Neural cell (in vitro differentiated cells): Measurements from ENCODE around the gene VPREB3. TPM values are rescaled to one million over a fixed set of nuclear protein-coding genes. Genes with fewer than 3 reads are reported as not detected.

Experiments used
- H2AFZ ChIP-seq: fragments of 200-600, 300-800 bp; sonication (generic), shearing (Covaris generic); 2 replicates; pipeline ENCODE4 v1.6.0; 2014; ENCODE audit warnings: low read depth, mild to moderate bottlenecking, antibody characterized with exemption, low read length, moderate library complexity
- H3F3A ChIP-seq: fragments of 200-600 bp; shearing (Covaris generic); 2 replicates; pipeline ENCODE4 v1.6.1; 2016; ENCODE audit warnings: mild to moderate bottlenecking, moderate library complexity, mixed read lengths, antibody characterized with exemption, low read length; ENCODE audit not compliant: insufficient read depth, poor library complexity, severe bottlenecking
- H3K27ac ChIP-seq: fragments of 200-600, 300-800 bp; sonication (generic), shearing (Covaris generic); 2 replicates; pipeline ENCODE4 v1.5.1; 2014; ENCODE audit warnings: mild to moderate bottlenecking, low read length, moderate library complexity
- H3K27me3 ChIP-seq: fragments of 300-800, 200-600 bp; sonication (generic), shearing (Covaris generic); 2 replicates; pipeline ENCODE4 v1.6.0; 2014; ENCODE audit warnings: mild to moderate bottlenecking, low read depth, low read length, moderate library complexity; ENCODE audit not compliant: insufficient read depth
- H3K36me3 ChIP-seq: fragments of 300-800, 200-600 bp; sonication (generic), shearing (Covaris generic); 2 replicates; pipeline ENCODE4 v1.5.1; 2014; ENCODE audit warnings: mild to moderate bottlenecking, antibody characterized with exemption, low read length, moderate library complexity; ENCODE audit not compliant: insufficient read depth
- H3K4me2 ChIP-seq: fragments of 300-800, 200-600 bp; sonication (generic), shearing (Covaris generic); 2 replicates; pipeline ENCODE4 v1.6.0; 2014; ENCODE audit warnings: mild to moderate bottlenecking, low read length
- H3K4me3 ChIP-seq: fragments of 300-800, 200-600 bp; sonication (generic), shearing (Covaris generic); 2 replicates; pipeline ENCODE4 v1.5.1; 2014; ENCODE audit warnings: mild to moderate bottlenecking, low read length, moderate library complexity
- H3K79me2 ChIP-seq: fragments of 200-600 bp; shearing (Covaris generic); replicated peaks from 2 replicates; pipeline ENCODE4 v1.6.0; 2014; ENCODE audit warnings: mild to moderate bottlenecking, low read length, moderate library complexity; ENCODE audit not compliant: insufficient read depth
- H3K9ac ChIP-seq: fragments of 300-800, 200-600 bp; sonication (generic), shearing (Covaris generic); 2 replicates; pipeline ENCODE4 v1.6.1; 2016; ENCODE audit warnings: mild to moderate bottlenecking, low read length, mixed read lengths
- H3K9me2 ChIP-seq: fragments of 200-600 bp; shearing (Covaris generic); 2 replicates; pipeline ENCODE4 v1.6.1; 2016; ENCODE audit warnings: mild to moderate bottlenecking, low read length, mixed read lengths; ENCODE audit not compliant: insufficient read depth
- H3K9me3 ChIP-seq: fragments of 200-600, 300-800 bp; sonication (generic), shearing (Covaris generic); 2 replicates; pipeline ENCODE4 v1.6.1; 2016; ENCODE audit warnings: mild to moderate bottlenecking, mixed run types, low read length, moderate library complexity, mixed read lengths
- H4K20me1 ChIP-seq: fragments of 200-600 bp; shearing (Covaris generic); 2 replicates; pipeline ENCODE4 v1.6.1; 2016; ENCODE audit warnings: mild to moderate bottlenecking, mixed run types; ENCODE audit not compliant: insufficient read depth
- EP300 ChIP-seq: fragments of 450-650 bp; conservative IDR thresholded peaks from 2 replicates; pipeline ENCODE4 v1.6.1; 2014; ENCODE audit warnings: antibody characterized with exemption, mild to moderate bottlenecking, moderate library complexity; ENCODE audit not compliant: poor library complexity, severe bottlenecking
- EZH2 ChIP-seq: fragments of 200-600, 300-800 bp; shearing (Covaris generic), sonication (generic); IDR thresholded peaks from 2 replicates; pipeline ENCODE4 v1.6.1; 2014; ENCODE audit warnings: antibody characterized with exemption, low read length, borderline replicate concordance, mild to moderate bottlenecking; ENCODE audit not compliant: insufficient read depth, poor library complexity, severe bottlenecking
- MXI1 ChIP-seq: fragments of 450-650 bp; conservative IDR thresholded peaks from 2 replicates; pipeline ENCODE4 v1.6.1; 2014; ENCODE audit warnings: antibody characterized with exemption, mild to moderate bottlenecking; ENCODE audit not compliant: poor library complexity, severe bottlenecking
- POLR2AphosphoS5 ChIP-seq: IDR thresholded peaks from 2 replicates; pipeline ENCODE4 v1.6.1; 2012
- RAD21 ChIP-seq: fragments of 450-650 bp; conservative IDR thresholded peaks from 2 replicates; pipeline ENCODE4 v1.6.1; 2014; ENCODE audit warnings: antibody characterized with exemption, mild to moderate bottlenecking, moderate library complexity
- SMC3 ChIP-seq: fragments of 450-650 bp; conservative IDR thresholded peaks from 2 replicates; pipeline ENCODE4 v1.6.1; 2014; ENCODE audit warnings: antibody characterized with exemption, mild to moderate bottlenecking, moderate library complexity; ENCODE audit not compliant: poor library complexity
- TAF1 ChIP-seq: IDR thresholded peaks from 2 replicates; pipeline ENCODE4 v1.6.1; 2012; ENCODE audit warnings: low read depth
- polyA plus RNA-seq: library from polyadenylated mRNA; depleted of rRNA; stranded (reverse); fragments of >200 nt; gene quantifications from 2 replicates; pipeline ENCODE4 v1.2.3, GENCODE V29; 2014
- TF ChIP-seq, protein P1 (sequence below): IDR thresholded peaks from 2 replicates; pipeline ENCODE4 v1.6.1; 2012; ENCODE audit warnings: borderline replicate concordance
- TF ChIP-seq, protein P2 (sequence below): fragments of 450-650 bp; IDR thresholded peaks from 2 replicates; pipeline ENCODE4 v1.5.1; 2014; ENCODE audit warnings: antibody characterized with exemption, mild to moderate bottlenecking, moderate library complexity; ENCODE audit not compliant: poor library complexity, severe bottlenecking

The VPREB3 gene
- polyA plus RNA-seq, 1 donor from 2014 or later: not detected

DNA sequence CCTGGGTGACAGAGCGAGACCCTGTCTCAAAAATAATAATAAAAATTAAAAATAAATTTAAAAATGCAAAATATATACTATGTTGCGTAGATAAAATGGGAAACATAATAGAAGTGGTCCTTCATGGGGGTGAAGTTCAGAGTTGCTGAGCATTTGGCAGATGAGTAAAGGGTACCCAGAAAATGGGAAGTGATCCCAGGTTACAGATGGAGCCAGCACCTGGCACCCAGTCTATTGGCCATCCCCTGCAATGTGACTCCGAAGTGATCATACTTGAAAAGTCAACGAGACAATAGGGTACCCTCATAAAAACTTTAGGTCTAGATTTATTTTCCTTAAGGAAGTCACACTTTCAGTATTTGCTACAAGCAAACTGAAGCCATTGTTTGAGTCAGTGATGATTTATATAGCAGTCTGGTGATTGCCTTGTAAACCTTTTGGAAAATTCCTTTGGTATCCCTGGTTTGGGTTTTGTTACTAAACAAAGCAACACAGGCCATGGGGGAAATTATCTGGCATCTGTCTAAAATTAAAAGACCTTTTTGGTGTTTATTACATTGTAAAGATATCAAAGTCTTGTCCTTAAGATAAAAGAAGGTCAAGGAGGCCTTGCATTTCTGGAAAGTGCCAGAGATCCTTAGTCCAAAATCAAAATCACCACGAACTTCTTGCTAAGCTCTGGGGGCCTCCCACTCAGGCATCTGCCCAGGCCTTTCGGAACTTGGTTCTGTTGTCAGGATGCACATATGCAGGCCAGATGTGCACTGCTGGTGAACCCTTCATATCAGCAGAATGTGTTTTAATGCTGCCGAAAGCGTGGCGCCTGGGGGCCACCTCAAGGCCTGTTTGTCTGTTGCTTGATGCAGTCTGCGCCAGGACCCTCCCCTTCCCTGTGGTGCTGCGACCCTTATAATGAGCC, 36.9 kb upstream of the VPREB3 start:
- no peak overlapping the region for H3K27ac ChIP-seq
- peaks cover 47% of the 10 kb centered on the region for H3K79me2 ChIP-seq
- H3F3A ChIP-seq: no peaks in the 10 kb centered on the region
- no peaks in the 10 kb centered on the region for H3K36me3 ChIP-seq
- no peak overlapping the region for H3K4me2 ChIP-seq
- peaks cover 5% of the 10 kb centered on the region for H4K20me1 ChIP-seq
- H2AFZ ChIP-seq: no peak overlapping the region
- H3K27me3 ChIP-seq: no peaks in the 10 kb centered on the region
- no peaks in the 10 kb centered on the region for H3K9me2 ChIP-seq
- H3K9ac ChIP-seq: no peak overlapping the region
- no peaks in the 10 kb centered on the region for H3K9me3 ChIP-seq
- TF ChIP-seq SMC3: no peak
- TF ChIP-seq, protein P1, sequence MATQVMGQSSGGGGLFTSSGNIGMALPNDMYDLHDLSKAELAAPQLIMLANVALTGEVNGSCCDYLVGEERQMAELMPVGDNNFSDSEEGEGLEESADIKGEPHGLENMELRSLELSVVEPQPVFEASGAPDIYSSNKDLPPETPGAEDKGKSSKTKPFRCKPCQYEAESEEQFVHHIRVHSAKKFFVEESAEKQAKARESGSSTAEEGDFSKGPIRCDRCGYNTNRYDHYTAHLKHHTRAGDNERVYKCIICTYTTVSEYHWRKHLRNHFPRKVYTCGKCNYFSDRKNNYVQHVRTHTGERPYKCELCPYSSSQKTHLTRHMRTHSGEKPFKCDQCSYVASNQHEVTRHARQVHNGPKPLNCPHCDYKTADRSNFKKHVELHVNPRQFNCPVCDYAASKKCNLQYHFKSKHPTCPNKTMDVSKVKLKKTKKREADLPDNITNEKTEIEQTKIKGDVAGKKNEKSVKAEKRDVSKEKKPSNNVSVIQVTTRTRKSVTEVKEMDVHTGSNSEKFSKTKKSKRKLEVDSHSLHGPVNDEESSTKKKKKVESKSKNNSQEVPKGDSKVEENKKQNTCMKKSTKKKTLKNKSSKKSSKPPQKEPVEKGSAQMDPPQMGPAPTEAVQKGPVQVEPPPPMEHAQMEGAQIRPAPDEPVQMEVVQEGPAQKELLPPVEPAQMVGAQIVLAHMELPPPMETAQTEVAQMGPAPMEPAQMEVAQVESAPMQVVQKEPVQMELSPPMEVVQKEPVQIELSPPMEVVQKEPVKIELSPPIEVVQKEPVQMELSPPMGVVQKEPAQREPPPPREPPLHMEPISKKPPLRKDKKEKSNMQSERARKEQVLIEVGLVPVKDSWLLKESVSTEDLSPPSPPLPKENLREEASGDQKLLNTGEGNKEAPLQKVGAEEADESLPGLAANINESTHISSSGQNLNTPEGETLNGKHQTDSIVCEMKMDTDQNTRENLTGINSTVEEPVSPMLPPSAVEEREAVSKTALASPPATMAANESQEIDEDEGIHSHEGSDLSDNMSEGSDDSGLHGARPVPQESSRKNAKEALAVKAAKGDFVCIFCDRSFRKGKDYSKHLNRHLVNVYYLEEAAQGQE: no peak
- no peak for TF ChIP-seq POLR2AphosphoS5
- no peak for TF ChIP-seq MXI1
- TF ChIP-seq, protein P2, sequence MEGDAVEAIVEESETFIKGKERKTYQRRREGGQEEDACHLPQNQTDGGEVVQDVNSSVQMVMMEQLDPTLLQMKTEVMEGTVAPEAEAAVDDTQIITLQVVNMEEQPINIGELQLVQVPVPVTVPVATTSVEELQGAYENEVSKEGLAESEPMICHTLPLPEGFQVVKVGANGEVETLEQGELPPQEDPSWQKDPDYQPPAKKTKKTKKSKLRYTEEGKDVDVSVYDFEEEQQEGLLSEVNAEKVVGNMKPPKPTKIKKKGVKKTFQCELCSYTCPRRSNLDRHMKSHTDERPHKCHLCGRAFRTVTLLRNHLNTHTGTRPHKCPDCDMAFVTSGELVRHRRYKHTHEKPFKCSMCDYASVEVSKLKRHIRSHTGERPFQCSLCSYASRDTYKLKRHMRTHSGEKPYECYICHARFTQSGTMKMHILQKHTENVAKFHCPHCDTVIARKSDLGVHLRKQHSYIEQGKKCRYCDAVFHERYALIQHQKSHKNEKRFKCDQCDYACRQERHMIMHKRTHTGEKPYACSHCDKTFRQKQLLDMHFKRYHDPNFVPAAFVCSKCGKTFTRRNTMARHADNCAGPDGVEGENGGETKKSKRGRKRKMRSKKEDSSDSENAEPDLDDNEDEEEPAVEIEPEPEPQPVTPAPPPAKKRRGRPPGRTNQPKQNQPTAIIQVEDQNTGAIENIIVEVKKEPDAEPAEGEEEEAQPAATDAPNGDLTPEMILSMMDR: no peak
- TF ChIP-seq TAF1: no peak
- no peak for TF ChIP-seq EZH2
- no peak for TF ChIP-seq RAD21
- no peak for TF ChIP-seq EP300
- no peak overlapping the region for H3K4me3 ChIP-seq

DNA sequence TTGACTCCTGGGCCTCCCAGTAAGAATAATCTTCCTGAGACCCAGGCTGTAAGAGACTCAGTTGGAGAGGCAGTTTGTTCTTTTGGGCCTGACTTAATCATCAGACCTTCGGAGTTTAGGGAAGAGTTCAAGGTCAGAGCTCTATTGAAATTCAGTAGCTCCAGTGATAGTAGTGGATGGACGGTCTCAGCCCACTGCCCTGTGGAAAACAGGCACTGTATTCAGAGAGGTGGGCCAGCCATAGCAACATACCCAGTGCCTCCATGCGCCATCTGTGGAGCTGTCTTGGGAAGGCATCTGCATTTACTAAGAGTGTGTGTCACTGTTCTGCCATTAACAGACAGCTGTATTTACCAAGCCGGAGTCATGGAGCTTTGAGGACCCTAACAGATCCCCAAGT, 35.4 kb upstream of the VPREB3 start:
- peaks cover 47% of the 10 kb centered on the region for H3K79me2 ChIP-seq
- H3K27ac ChIP-seq: no peak overlapping the region
- no peaks in the 10 kb centered on the region for H3K9me2 ChIP-seq
- H3K4me2 ChIP-seq: no peak overlapping the region
- no peak overlapping the region for H3K9ac ChIP-seq
- H3K9me3 ChIP-seq: no peaks in the 10 kb centered on the region
- no peaks in the 10 kb centered on the region for H3K36me3 ChIP-seq
- H3F3A ChIP-seq: no peaks in the 10 kb centered on the region
- H4K20me1 ChIP-seq: peaks cover 5% of the 10 kb centered on the region
- no peaks in the 10 kb centered on the region for H3K27me3 ChIP-seq
- H3K4me3 ChIP-seq: peak overlapping the region; percentile 83
- TF ChIP-seq EZH2 (no peak), POLR2AphosphoS5 (no peak), EP300 (no peak), TAF1 (no peak), RAD21 (peak; percentile 11), SMC3 (peak; percentile 44), MXI1 (no peak)
- TF ChIP-seq, protein P1: no peak
- TF ChIP-seq, protein P2: peak; percentile 39
- no peak overlapping the region for H2AFZ ChIP-seq
